Left lung (tissue), 10 donors: Measurements from ENCODE around the gene SERPINB12. TPM values are rescaled to one million over a fixed set of nuclear protein-coding genes. Genes with fewer than 3 reads are reported as not detected.
A peak's percentile ranks its signal among the peaks of the same experiment; 100 is the strongest.

Source experiments
- ATAC-seq: fragments of 200-7000 bp; cut with Tn5 transposase; one replicate; pipeline ENCODE4 v1.9.1; 2020; ENCODE audit warnings: moderate library complexity
- DNase-seq, 4 donors: peaks; one replicate each; pipeline ENCODE4 v3.0.0-alpha.2; 2013 to 2020
- H3K27ac ChIP-seq, 2 donors: fragments of 200-600 bp; sonication (generic) in 1 of 2; one replicate each; pipeline versions ENCODE4 v1.5.0 to v1.8.0; 2020 to 2021
- H3K27me3 ChIP-seq, 2 donors: fragments of 200-600 bp; sonication (generic) in 1 of 2; one replicate each; pipeline versions ENCODE4 v1.5.0 to v1.8.0; 2020 to 2021
- H3K36me3 ChIP-seq, 2 donors: fragments of 200-600 bp; sonication (generic) in 1 of 2; one replicate each; pipeline versions ENCODE4 v1.5.0 to v1.8.0; 2020 to 2021
- H3K4me1 ChIP-seq, 2 donors: fragments of 200-600 bp; one replicate each; pipeline ENCODE4 v1.8.0; 2021
- H3K4me3 ChIP-seq, 2 donors: fragments of 200-600 bp; sonication (generic) in 1 of 2; one replicate each; pipeline versions ENCODE4 v1.5.0 to v1.8.0; 2020 to 2021; ENCODE audit warnings: mild to moderate bottlenecking in 1 of 2
- H3K9me3 ChIP-seq, 2 donors: fragments of 200-600 bp; sonication (generic) in 1 of 2; one replicate each; pipeline versions ENCODE4 v1.5.0 to v1.8.0; 2020 to 2021
- CTCF ChIP-seq, 2 donors: fragments of 200-600 bp; sonication (generic) in 1 of 2; IDR thresholded peaks; one replicate each; pipeline versions ENCODE4 v1.5.0 to v1.8.0; 2021; ENCODE audit warnings: antibody characterized with exemption in 2 of 2
- intact Hi-C, 2 donors: fragments of 100-400 bp; cut with DNase I; formaldehyde crosslinking; loops; one replicate each; pipeline versions ENCODE4 v1.11.2 to v1.14.2; 2022
- polyA plus RNA-seq, 6 donors: library from polyadenylated mRNA; unstranded; fragments of 120-200 nt; gene quantifications; one replicate each; pipeline ENCODE4 v1.2.1, GENCODE V29; 2013; ENCODE audit not compliant: insufficient read length in 6 of 6
- total RNA-seq, 2 donors: library from RNA; stranded (reverse); fragmentation: NEBNext Ultra II Directional; extraction: Animal tissue kit (Norgen Biotek cat#: 25700); gene quantifications; one replicate each; pipeline ENCODE4 v1.2.1, GENCODE V29; 2021
- donor health status: DM: no; HTN: yes; CAD: no.
- donor health status: DM: no; HTN: no; CAD: no.

SERPINB12 gene
- total and polyA plus RNA-seq, 8 donors: not detected

- TF ChIP-seq CTCF (IDR thresholded peaks at IDR 0.05): no peak
- DNase-seq: no peak
- Histone ChIP-seq H3K4me1 (no peaks in the 10 kb centered on the region), H3K9me3 (peaks cover 0 to 2% of the 10 kb centered on the region in 2 donors), H3K27me3 (no peaks in the 10 kb centered on the region), H3K27ac (no peak overlapping the region), H3K4me3 (no peak overlapping the region), H3K36me3 (no peaks in the 10 kb centered on the region)
- intact Hi-C loops: no loop called here
- peak; percentile 25 for ATAC-seq
Observed at GRCh38 chr18:63604791-63605567, 62.8 kb downstream of the SERPINB12 start.

- intact Hi-C loops: no loop called here
- ATAC-seq: no peak
Observed at GRCh38 chr18:63606526-63606925, 64.4 kb downstream of the SERPINB12 start.

GRCh38 chr18:63613420-63613819 lies 71.3 kb downstream of the SERPINB12 start:
- Histone ChIP-seq H3K9me3 (no peaks in the 10 kb centered on the region), H3K27ac (no peak overlapping the region), H3K4me1 (no peaks in the 10 kb centered on the region), H3K4me3 (no peak overlapping the region), H3K36me3 (no peaks in the 10 kb centered on the region), H3K27me3 (no peaks in the 10 kb centered on the region)
- ATAC-seq (no peak), DNase-seq (no peak)
- intact Hi-C loops: no loop called here
- TF ChIP-seq CTCF (IDR thresholded peaks at IDR 0.05): no peak

More at GRCh38 chr18:63606526-63606925, 64.4 kb downstream of the SERPINB12 start:
- Histone ChIP-seq H3K4me3 (no peak overlapping the region), H3K4me1 (no peaks in the 10 kb centered on the region), H3K9me3 (no peaks in the 10 kb centered on the region), H3K27me3 (no peaks in the 10 kb centered on the region), H3K36me3 (no peaks in the 10 kb centered on the region), H3K27ac (no peak overlapping the region)
- TF ChIP-seq CTCF (IDR thresholded peaks at IDR 0.05): no peak
- no peak for DNase-seq

GRCh38 chr18:63617049-63617914 lies 75.1 kb downstream of the SERPINB12 start:
- DNase-seq: no peak
- Histone ChIP-seq H3K27ac (no peak overlapping the region), H3K27me3 (no peaks in the 10 kb centered on the region), H3K36me3 (no peaks in the 10 kb centered on the region), H3K4me3 (no peak overlapping the region), H3K9me3 (no peaks in the 10 kb centered on the region), H3K4me1 (no peaks in the 10 kb centered on the region)
- intact Hi-C loops: no loop called here
- TF ChIP-seq CTCF (IDR thresholded peaks at IDR 0.05): no peak
- no peak for ATAC-seq

GRCh38 chr18:63617915-63618234 lies 75.7 kb downstream of the SERPINB12 start:
- H3K4me3 ChIP-seq: no peak overlapping the region
- DNase-seq (no peak), ATAC-seq (no peak)
- no peaks in the 10 kb centered on the region for H3K4me1 ChIP-seq
- intact Hi-C loops: no loop called here
- H3K36me3 ChIP-seq: no peaks in the 10 kb centered on the region
- no peak overlapping the region for H3K27ac ChIP-seq
- no peak for TF ChIP-seq CTCF (IDR thresholded peaks at IDR 0.05)
- no peaks in the 10 kb centered on the region for H3K27me3 ChIP-seq
- H3K9me3 ChIP-seq: peaks cover 0 to 3% of the 10 kb centered on the region in 2 donors
